UCSD-AML1 (cell line): ENCODE data around the gene AKT3.

Experiments
- DNase-seq: peaks from one replicate; lab custom pipeline; 2025; ENCODE audit not compliant: unreplicated experiment; lab: John Stamatoyannopoulos, UW

AKT3 gene

DNA sequence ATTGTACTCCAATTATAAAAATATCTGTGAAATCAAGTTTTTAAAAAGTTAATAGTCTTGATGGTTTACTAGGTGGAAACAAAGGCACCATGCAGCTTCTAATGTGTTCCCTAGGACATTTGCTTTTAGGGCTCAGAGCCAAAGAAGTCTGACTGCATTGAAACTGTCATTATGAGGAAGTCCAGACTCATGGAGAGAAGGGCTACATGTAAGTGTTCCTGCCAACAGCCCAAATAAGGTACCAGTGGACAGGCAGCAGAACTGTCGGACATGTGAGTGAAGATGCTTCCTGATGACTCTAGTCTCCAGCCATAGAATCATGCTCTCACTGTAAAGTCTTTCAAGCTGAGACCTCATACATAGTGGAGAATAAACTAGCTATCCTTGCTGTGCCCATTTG is 287.6 kb downstream of the AKT3 start:
- no peak for DNase-seq

DNA sequence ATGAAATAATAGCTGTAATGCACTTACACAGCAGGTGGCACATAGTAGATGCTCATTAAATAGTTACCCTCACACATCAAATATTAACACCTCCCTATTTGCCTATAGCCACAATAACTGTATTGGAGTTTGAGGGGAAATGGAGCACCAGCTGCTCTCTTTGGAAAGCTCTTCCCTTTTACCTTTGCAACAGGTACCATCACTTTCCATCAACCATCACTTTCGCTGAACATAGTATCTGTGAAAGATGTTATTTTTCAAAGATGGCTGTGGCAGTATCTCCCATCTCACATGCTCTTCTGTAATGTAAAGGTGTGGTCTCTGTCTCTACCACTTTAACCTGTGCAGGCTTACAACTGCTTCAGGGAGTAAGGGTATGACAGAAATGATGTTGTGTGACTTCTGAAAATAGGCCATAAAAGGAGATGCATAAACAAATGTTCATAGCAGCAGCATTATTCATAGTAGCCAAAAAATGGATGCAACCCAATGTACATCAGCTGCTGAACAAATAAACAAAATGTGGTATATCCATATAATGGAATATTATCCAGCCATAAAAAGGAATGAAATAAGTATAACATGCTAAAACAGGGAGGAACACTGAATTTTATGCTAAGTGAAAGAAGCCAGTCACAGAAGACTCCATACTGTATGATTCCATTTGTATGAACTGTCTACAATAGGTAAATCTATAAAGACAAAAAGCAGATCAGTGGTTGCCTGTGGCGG is 288.3 kb downstream of the AKT3 start:
- DNase-seq: no peak

DNA sequence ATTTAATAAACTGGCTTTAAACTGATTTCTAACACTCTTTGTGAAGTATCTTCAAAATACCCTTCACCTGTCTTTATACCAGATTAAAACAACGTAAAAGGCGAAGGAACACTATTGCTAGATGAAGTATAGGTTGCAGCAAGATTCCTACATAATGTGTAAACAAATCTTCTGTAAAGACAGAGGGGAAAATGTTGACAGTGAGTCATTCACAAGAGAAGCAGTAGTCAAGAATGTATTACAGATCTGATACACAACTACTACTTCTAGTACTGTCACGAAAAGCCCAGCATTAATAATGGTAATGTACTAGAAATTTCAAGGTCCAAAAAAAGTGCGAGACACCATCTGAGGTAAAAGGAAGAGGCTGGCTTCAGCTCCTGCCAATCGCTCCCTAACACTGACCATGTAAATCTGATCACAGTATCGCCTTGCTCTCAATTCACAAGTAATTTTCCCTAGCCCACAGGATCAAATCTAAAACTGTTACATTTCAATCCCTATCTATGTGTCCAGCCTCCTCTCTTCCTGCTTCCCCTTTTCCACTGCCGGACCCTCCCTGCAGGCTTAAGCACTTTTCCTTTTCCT is 290.4 kb downstream of the AKT3 start:
- DNase-seq: no peak

DNA sequence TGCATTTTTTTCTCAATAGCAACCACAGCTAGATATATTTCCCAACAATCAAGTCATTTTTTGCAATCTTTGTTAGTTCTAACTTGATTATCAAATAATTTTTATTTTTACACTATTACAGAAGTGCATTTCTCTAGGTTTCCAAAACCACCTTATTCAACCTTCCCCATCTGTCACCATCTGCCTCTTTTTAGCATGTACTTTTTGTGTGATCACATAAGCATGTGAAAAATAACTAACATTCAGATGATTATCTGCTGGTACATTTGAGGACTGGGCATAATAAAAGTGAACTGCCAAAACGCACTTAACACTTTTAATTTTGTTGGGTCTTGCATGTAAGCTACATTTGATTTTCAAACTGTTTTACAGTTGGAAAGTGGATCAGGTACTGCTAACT is 291.5 kb downstream of the AKT3 start:
- DNase-seq: no peak

DNA sequence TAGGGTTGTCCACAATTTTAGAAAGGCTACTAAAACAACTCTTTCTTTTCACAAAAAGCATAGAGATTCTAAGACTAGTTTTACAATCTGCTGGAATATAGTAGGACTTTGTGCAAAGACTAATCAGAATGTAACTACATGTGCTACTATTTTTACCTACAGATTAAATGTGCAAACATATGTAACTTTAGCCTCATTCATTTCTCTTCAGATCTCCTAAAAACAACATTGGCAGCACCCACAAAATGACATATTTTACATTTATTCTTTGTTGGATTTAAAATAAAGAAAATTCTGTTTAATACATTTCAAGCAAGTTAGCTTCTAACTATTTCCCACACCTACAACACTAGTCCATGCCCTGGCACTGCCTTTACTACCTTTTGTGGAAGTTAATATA is 292.2 kb downstream of the AKT3 start:
- no peak for DNase-seq

DNA sequence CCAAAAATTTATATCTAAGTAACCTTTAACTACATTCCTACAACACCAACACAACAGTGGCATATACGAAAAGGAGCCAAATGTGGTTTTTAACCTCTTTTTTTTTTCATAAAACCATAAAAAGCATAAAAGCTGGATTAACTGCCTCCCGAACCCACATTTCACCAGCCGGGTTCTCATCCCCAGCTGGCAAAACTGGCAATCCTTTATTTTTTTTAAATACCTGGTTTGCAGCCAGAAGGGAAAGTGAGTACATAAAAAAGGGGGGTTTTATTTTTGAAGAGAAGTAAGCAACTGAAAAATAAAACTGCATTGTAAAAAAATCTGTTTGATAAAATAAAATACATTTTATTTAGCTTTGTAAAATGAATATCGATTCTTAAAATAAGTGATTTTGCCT is 295.4 kb downstream of the AKT3 start:
- DNase-seq: no peak

DNA sequence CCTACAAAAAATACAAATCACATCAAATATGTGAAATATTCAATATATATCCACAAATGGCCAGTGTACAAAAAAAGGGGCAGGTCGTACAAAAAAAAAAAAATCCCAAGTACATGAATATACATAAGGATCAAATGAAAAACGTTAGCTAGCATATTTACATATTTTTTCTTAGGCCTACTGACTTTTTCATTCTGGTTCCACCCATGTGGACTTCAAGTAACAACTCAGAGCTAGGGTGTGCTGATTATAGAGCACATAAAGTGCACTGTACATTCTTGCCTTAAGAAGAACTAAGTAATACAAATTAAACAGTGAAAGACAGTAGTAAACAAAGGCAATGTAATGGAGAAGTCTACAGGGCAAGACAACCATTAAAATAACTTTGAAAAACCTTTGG is 297.0 kb downstream of the AKT3 start:
- no peak for DNase-seq

DNA sequence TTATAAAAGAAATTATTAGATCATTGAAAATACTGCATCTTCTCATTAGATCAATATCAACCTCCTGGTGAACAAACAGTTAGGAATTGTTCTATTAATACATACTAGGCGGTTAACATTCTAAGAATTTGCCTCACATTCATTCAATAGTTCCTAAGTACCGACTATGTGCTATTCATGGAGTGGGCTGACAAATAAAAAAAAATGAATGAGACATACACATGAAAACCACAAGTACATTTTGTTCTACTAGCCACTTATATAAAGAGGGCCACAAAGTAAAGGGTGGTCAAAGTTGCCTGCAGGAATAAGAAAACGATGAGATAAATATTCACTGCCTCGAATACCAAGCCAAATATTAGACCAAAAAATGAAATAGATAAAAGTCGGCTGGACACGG is 299.8 kb downstream of the AKT3 start:
- DNase-seq: no peak

DNA sequence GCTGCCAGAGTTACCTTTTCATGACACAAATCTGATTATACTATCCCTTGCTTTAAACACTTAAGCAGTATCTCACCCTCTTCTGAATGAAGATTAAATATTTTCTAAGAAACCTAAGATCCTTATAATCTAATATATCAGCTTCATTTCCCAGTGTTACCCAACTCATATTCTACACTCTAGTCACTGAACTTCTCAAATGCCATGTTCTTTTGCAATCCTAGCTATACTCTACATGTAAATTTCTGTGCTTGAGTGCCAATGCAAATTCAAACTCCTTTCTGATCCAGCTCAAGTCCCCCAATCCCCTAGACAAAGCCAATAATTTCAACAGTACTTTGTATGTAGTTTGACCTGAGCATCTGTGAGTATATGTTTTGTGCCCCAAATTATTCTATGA is 300.3 kb downstream of the AKT3 start:
- DNase-seq: no peak

DNA sequence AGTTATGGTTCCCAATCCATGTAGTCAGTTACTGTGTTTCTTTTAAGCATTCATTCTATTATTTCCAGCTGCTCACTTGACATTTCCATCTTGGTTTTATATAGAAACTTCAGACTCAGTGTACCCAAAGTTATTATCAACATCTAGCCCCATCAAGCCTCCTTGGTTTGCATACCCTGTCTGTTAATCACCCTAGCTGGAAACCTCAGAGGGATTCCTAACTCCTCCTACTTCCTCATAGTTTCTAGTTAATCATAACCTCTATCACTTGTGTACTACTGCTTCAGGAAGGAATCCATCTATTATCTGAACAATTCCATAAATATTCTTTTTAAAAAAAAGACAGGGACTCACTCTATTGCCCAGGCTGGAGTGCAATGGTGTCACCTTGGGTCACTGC is 300.9 kb downstream of the AKT3 start:
- no peak for DNase-seq

DNA sequence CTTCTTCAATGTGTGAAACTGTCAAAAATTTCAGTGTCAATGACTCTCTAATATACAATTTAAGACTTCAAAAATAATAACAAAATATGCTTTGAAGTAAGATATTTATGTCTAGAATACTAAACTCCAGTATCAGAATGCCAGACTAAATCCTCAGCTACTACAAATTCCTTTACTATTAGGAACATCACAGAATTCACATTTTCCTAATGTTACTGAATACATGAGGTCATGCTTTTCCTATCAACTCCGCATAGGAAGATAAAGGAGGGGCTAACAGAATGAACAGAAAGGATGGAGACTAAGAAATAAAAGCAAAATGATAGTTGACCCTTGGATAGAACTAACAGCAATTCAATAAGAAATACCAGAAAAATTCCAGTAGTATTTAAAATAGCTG is 301.5 kb downstream of the AKT3 start:
- no peak for DNase-seq

DNA sequence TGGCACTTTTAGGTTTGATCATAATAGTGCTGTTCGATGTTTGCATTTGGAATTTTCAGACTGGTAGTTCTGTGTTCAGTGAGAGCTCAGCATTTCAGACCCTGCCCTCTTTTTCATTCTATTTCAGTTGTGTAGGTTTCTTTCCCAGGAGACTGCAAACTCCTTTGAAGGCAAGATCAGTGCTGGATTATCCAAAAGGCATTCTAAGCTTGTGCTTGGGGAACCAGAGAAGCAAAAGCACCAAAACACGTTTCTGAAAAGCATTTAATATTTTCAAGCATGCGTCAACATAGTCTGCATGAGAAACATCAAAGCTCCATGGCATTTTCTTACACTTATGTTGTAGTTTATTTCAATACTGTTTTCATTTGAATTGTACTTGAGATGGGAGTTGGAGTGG is 302.2 kb downstream of the AKT3 start:
- DNase-seq: no peak

DNA sequence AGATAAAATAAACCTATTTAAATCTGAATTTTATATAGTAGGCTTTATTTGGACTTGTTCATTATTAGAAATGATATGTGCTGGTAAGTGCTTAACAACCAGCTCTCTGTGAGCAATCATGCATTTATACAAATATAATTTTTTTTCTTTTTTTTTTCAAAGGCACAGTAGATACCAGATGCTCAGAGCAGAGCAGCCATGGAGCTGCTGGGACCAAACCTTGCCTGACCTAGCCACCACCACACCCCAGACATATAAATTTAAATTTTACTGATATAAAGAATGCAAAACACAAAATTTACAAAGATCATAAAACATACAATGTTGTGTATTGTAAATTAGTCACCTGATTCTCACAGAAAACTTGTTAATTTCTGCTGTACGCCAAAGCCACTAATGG is 303.6 kb downstream of the AKT3 start:
- no peak for DNase-seq

DNA sequence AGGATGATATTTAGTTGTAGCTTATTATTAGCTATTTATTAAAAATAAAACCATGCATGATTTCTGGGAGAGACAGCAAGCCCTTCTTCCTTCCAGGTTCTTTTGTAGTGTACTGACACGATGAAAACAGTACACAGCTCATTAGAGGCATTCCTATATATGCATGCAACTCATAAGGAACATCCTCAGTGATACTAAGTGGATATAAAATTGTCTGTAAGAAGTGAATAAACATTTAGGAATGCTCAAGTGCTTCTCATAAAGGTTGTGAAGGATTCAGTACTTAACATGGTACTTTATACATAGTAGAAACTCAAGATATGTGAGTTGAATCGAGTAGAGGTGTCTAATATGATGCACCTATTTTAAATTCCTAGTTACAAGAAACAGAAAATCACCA is 306.5 kb downstream of the AKT3 start:
- DNase-seq: no peak

DNA sequence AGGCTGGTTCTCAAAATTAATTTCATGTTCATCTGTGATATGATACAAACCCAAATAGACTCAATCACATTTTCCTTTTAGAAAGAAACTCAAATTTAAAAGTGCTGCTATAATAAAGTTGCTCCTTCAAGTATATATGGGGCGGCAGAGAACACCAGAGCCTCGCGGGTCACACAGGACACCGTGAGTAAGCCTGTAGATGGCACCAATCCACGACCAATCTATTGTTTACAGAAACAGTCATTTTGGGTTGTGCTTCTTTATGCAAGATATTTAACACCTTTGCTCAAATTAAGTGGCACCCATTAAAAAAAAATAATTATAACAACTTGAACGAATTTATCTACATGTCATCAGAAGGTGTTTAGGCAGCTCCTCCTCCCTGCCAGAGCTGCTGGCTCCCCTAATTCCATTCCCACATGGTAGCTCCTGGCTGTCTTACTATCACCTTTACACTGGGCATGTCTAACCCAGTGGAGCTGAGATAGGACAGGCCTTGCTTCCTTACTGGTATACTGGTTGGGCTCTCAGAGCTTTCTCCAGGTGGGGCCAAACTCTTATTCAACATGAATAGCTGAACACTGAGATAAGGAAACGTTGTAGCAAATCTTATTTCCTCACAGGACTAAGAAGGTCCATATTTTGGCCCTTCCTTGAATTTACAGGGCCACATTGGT is 307.2 kb downstream of the AKT3 start:
- DNase-seq: no peak

DNA sequence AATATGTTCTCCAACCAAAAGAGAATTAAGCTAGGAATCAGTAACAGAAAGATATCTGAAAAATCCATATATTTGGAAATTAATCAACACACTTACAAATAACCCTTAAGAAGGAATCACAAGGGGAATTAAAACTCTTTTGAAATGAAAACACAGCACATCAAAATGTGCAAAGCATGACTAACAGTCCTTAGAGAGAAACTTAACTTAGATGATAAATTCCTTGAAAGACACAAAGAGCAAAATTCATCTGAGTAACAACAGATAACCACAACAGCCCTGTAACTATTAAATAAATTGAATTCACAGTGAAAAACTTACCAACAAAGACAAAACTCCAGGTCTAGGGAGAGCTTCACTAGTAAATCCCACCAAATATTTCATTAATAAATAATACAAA is 310.4 kb downstream of the AKT3 start:
- no peak for DNase-seq

DNA sequence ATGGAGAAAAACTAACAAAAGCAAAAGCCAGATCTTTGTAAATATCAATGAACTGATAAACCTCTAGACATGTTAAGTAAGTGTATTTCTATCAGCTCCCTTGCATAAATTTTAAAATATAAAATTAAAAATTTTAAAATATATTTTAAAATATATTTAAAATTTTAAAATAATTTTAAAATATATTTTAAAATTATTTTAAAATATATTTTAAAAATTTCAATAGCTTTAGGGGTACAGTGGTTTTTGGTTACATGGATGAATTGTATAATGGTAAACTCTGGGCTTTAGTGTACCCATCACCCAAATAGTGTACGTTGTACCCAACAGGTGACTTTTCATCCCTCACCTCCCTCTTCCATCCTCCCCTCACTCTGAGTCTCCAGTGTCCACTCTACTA is 315.0 kb downstream of the AKT3 start:
- DNase-seq: no peak

DNA sequence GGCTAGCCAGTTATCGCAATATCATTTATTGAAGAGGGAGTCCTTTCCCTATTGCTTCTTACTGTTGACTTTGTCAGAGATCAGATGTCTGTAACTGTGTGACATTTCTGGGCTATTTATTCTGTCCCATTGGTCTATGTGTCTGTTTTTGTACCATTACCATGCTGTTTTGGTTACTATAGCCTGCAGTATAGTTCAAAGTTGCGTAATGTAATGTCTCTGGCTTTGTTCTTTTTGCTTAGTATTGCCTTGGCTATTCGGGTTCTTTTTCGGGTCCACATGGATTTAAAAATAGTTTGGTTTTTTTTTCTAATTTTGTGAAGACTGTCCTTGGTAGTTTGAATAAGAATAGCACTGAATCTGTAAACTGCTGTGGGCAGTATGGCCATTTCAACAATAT is 320.5 kb downstream of the AKT3 start:
- DNase-seq: no peak

DNA sequence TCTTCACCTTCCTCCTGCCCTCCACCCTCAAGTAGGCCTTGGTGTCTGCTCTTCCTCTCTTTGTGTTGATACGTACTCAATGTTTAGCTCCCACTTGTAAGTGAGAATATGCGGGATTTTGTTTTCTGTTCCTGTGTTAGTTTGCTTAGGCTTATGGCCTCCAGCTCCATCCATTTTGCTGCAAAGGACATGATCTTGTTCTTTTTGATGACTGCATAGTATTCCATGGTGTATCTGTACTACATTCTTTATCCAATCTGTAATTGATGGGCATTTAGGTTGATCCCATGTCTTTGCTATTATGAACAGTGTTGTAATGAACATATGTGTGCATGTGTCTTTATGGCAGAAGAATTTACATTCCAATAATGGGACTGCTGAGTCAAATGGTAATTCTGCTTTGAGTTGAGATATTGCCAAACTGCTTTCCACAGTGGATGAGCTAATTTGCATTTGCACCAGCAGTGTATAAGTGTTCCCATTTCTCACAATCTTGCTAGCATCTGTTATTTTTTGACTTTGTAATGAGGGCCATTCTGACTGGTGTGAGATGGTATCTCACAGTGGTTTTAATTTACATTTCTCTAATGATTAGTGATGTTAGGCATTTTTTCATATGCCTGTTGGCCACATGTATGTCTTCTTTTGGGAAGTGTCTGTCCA is 321.5 kb downstream of the AKT3 start:
- DNase-seq: no peak

DNA sequence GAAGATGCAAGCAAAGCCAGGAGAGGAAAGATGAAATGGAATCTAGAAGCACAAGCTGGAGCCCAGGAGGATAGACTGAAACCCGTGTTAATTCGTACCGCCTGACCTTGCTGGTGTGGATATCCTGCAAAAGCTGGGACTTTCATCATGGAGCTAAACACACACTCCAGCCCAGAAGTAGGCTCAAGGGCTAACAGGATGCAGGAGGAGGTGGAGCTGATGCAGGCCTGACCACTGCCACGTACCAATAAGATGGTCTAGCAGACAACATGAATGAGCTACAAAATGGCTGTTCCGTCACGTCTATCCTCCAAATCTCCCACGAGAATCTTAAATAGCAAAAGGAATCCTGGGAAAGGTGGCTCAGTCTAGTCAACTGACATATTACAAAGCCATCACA is 323.9 kb downstream of the AKT3 start:
- no peak for DNase-seq

DNA sequence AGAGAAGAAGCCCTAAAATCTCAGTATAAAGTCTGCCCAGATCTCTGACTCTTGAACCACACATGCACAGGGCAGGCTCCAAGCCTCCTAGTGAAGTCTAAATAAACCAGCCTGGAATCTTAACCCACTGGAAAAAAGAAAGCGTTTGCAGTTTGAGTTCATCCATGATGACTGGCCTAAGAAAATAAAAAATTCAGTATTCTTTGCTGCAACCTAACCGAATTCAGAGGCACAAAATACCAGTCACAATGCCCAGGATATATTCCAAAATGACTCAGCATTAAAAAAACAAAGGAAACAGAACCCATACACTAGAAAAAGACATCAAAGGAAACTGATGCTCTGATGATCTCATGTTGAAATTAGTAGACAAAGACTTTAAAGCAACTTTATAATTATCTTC is 325.0 kb downstream of the AKT3 start:
- DNase-seq: no peak

DNA sequence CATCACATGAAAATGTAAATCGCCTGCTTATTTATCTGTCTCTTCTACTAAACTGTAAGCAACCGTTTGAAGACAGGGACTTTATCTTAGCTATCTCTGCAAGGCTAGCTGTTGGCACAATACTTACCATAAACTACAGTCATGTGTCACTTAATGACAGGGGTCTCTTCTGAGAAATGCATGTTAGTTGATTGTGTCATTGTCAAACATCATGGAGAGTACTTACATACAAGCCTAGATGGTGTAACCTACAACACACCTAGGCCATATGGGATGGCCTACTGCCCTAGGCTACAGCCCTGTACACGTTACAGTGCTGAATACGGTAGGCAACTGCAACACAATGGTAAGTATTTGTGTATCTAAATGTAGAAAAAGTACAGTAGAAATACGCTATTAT is 326.3 kb downstream of the AKT3 start:
- DNase-seq: no peak
